Kidney epithelial cell (primary cell): ENCODE measurements around the gene OMD. TPM values are rescaled to one million over a fixed set of nuclear protein-coding genes. Genes with fewer than 3 reads are reported as not detected.

ENCODE experiments used
- DNase-seq: peaks from one replicate; pipeline ENCODE4 v3.0.0-alpha.2; 2010; ENCODE audit warnings: low read depth
- H3K27me3 ChIP-seq: 2 replicates; pipeline ENCODE4 v1.6.0; 2011; ENCODE audit warnings: low read length; ENCODE audit not compliant: control insufficient read depth, insufficient read depth
- H3K36me3 ChIP-seq: 2 replicates; pipeline ENCODE4 v1.5.1; 2011; ENCODE audit warnings: low read length; ENCODE audit not compliant: control insufficient read depth, insufficient read depth
- H3K4me3 ChIP-seq: 2 replicates; pipeline ENCODE4 v1.5.1; 2011; ENCODE audit warnings: low read depth, mild to moderate bottlenecking, control low read depth, low read length
- CTCF ChIP-seq: IDR thresholded peaks from 2 replicates; pipeline ENCODE4 v1.5.1; 2011; ENCODE audit warnings: mild to moderate bottlenecking, moderate library complexity, low read length, control low read depth, inconsistent platforms; ENCODE audit not compliant: insufficient read depth, poor library complexity, severe bottlenecking
- total RNA-seq: library from RNA; depleted of rRNA; stranded (reverse); fragments of >200 nt; gene quantifications from 2 replicates; pipeline ENCODE4 v1.2.3, GENCODE V29; 2015

Gene OMD
- total RNA-seq, 1 donor from 2014 or later = not detected

- no peak for DNase-seq
- Histone ChIP-seq H3K27me3 (no peaks in the 10 kb centered on the region), H3K36me3 (no peaks in the 10 kb centered on the region), H3K4me3 (no peak overlapping the region)
- no peak for TF ChIP-seq CTCF
These were observed 15.4 kb downstream of the OMD start for GRCh38 chr9:92408747-92409478.

GRCh38 chr9:92407818-92408217, 16.5 kb downstream of the OMD start:
- Histone ChIP-seq H3K36me3 (no peaks in the 10 kb centered on the region), H3K4me3 (no peak overlapping the region), H3K27me3 (no peaks in the 10 kb centered on the region)
- no peak for DNase-seq
- TF ChIP-seq CTCF = no peak

GRCh38 chr9:92406477-92406876, 17.8 kb downstream of the OMD start:
- H3K4me3 ChIP-seq = no peak overlapping the region
- TF ChIP-seq CTCF = no peak
- no peaks in the 10 kb centered on the region for H3K36me3 ChIP-seq
- H3K27me3 ChIP-seq = no peaks in the 10 kb centered on the region
- DNase-seq = no peak

DNA sequence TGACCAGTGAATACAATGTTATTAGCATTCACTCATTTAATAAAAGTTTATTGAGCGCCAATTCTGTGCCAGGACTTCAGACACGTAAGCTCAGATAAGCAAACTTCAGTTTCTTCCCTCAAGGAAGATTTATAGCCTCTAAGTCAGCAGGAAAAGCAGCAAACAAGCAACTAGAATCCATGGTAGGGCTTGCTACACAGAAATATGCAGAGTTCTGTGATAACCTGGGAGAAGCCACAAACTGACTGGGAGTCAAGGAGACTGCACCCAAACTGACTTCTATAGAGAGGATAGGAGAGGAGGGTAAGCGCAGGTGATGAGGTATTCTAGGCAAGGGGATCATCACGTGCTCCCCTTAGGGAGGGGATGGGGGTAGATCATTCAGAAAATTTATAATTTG, 18.5 kb downstream of the OMD start:
- no peak for TF ChIP-seq CTCF
- DNase-seq = no peak
- Histone ChIP-seq H3K36me3 (no peaks in the 10 kb centered on the region), H3K4me3 (no peak overlapping the region), H3K27me3 (no peaks in the 10 kb centered on the region)

GRCh38 chr9:92404042-92404836, 20.0 kb downstream of the OMD start, which contains the start of gene OGN:
Gene OGN (minus strand): TSS chr9:92404578. CDS start chr9:92403407, 1,171 bp downstream.
- no peak within 1 kb of the TSS for H3K4me3 ChIP-seq
- no peak for TF ChIP-seq CTCF
- no peak for DNase-seq
- no peaks in the 10 kb centered on the region for H3K27me3 ChIP-seq
- H3K36me3 ChIP-seq = no peaks in the 10 kb centered on the region
